Stimulated activated CD8-positive, alpha-beta memory T cell treated with anti-CD3 and anti-CD28 coated beads, Interleukin-4, amount 100 ng/mL, for 24 hours (primary cell): ENCODE measurements around the gene KNG1.
"Not testable (repeated sequence)": the region's sequence is repeated elsewhere in the genome, so short reads cannot be mapped to it uniquely, and the experiment has no call there.

Experiments
- DNase-seq: peaks from one replicate; pipeline ENCODE4 v3.0.0-alpha.2; 2020; ENCODE audit warnings: low read depth

The KNG1 gene

GRCh38 chr3:186710694-186711093, 6.5 kb upstream of the KNG1 start:
- not testable (repeated sequence) for DNase-seq

- DNase-seq = no peak
Observed at GRCh38 chr3:186713499-186713898, 3.7 kb upstream of the KNG1 start.

GRCh38 chr3:186719945-186720739, 3.0 kb downstream of the KNG1 start:
- no peak for DNase-seq

- DNase-seq = no peak
Observed at GRCh38 chr3:186722457-186722856, 5.3 kb downstream of the KNG1 start.

GRCh38 chr3:186724911-186725310, 7.8 kb downstream of the KNG1 start:
- DNase-seq = no peak

GRCh38 chr3:186732169-186732766, 15.1 kb downstream of the KNG1 start:
- no peak for DNase-seq

- no peak for DNase-seq
Observed at GRCh38 chr3:186742618-186743380, 25.6 kb downstream of the KNG1 start.

GRCh38 chr3:186743666-186744065, 26.5 kb downstream of the KNG1 start:
- no peak for DNase-seq

- DNase-seq = no peak
Observed at GRCh38 chr3:186746008-186746407, 28.8 kb downstream of the KNG1 start.

GRCh38 chr3:186750316-186750715, 33.2 kb downstream of the KNG1 start:
- DNase-seq = no peak

GRCh38 chr3:186751480-186751879, 34.3 kb downstream of the KNG1 start:
- no peak for DNase-seq

- DNase-seq = no peak
Observed at GRCh38 chr3:186754006-186754405, 36.8 kb downstream of the KNG1 start.

- DNase-seq = no peak
Observed at GRCh38 chr3:186754871-186755270, 37.7 kb downstream of the KNG1 start.

- no peak for DNase-seq
Observed at GRCh38 chr3:186757214-186757613, 40.1 kb downstream of the KNG1 start.

GRCh38 chr3:186757686-186758220, 40.6 kb downstream of the KNG1 start:
- DNase-seq = no peak

GRCh38 chr3:186759231-186759930, 42.2 kb downstream of the KNG1 start:
- no peak for DNase-seq

- no peak for DNase-seq
Observed at GRCh38 chr3:186760141-186760833, 43.1 kb downstream of the KNG1 start.

- no peak for DNase-seq
Observed at GRCh38 chr3:186760897-186761447, 43.8 kb downstream of the KNG1 start.

- DNase-seq = peak; percentile 7
Observed at GRCh38 chr3:186772281-186772694, 55.1 kb downstream of the KNG1 start.

- DNase-seq = peak; percentile 56
Observed at GRCh38 chr3:186772701-186773417, 55.7 kb downstream of the KNG1 start.
